GM12873 (cell line): ENCODE data around the gene EDA.

Source experiments
- CTCF ChIP-seq: IDR thresholded peaks from 2 replicates; pipeline ENCODE4 v1.5.1; 2012; ENCODE audit warnings: low read depth, mild to moderate bottlenecking, moderate library complexity, low read length, control low read depth; ENCODE audit not compliant: insufficient read depth; ENCODE audit errors: missing control alignments

The EDA gene

GRCh38 chrX:69740317-69740716 lies 124.4 kb downstream of the EDA start:
- TF ChIP-seq CTCF = no peak

GRCh38 chrX:69741721-69742120 lies 125.8 kb downstream of the EDA start:
- no peak for TF ChIP-seq CTCF

GRCh38 chrX:69746051-69746450 lies 130.1 kb downstream of the EDA start:
- TF ChIP-seq CTCF = no peak

- TF ChIP-seq CTCF = no peak
These were observed 132.1 kb downstream of the EDA start for GRCh38 chrX:69748055-69748454.

- TF ChIP-seq CTCF = no peak
These were observed 144.2 kb downstream of the EDA start for GRCh38 chrX:69759921-69760625.

GRCh38 chrX:69761633-69762032 lies 145.7 kb downstream of the EDA start:
- TF ChIP-seq CTCF = no peak

GRCh38 chrX:69762340-69762739 lies 146.4 kb downstream of the EDA start:
- TF ChIP-seq CTCF = no peak
